PFSK-1 (cell line): ENCODE measurements around the gene UGT8.

ENCODE experiments used
- FOXP2 ChIP-seq: optimal IDR thresholded peaks from 2 replicates; pipeline ENCODE3; 2011; ENCODE audit warnings: borderline replicate concordance, control low read depth, inconsistent platforms; ENCODE audit not compliant: insufficient read depth; ENCODE audit errors: extremely low read length, extremely low read depth
- POLR2AphosphoS5 ChIP-seq: IDR thresholded peaks from 2 replicates; pipeline ENCODE4 v1.6.1; 2012; ENCODE audit warnings: low read depth, mild to moderate bottlenecking, control low read depth, low read length, moderate library complexity
- REST ChIP-seq, 2 experiments: IDR thresholded peaks; 2 replicates each; pipeline versions ENCODE4 v1.6.1 to v1.8.0; 2011 to 2012; ENCODE audit warnings: low read depth in 2 of 2, low read length in 2 of 2, control low read depth in 1 of 2, inconsistent platforms in 1 of 2, mild to moderate bottlenecking in 1 of 2, moderate library complexity in 1 of 2; ENCODE audit not compliant: insufficient read depth in 1 of 2
- SIN3A ChIP-seq: IDR thresholded peaks from 2 replicates; pipeline ENCODE4 v1.6.1; 2012; ENCODE audit warnings: mild to moderate bottlenecking, low read length, moderate library complexity, borderline replicate concordance; ENCODE audit not compliant: insufficient read depth
- TAF1 ChIP-seq: IDR thresholded peaks from 2 replicates; pipeline ENCODE4 v1.6.1; 2012; ENCODE audit warnings: low read length, control low read depth, borderline replicate concordance; ENCODE audit not compliant: insufficient read depth

UGT8 gene

DNA sequence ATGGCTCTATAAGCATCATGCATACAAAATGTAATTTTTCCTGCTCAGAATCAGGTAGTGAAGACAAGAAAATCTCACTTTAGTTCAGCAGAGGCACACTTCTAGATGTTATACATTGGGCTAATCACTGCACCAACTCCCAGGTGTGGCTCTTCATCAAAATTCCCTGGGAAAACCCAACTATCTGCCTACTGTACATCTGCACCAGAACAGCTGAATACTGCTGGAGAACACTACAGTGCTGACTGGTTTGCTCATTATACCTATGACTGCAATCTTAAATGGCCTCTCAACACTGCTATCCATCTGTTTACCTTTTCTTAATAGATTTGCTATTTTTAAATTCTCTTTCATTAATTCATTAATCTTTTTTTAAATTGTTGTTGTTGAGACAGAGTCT lies 92.0 kb downstream of the UGT8 start:
- no peak for TF ChIP-seq TAF1
- no peak for TF ChIP-seq FOXP2
- no peak for TF ChIP-seq REST (IDR thresholded peaks at IDR 0.05; ENCODE audit: insufficient read depth in 1 of 2, low read depth in 2 of 2, low read length in 2 of 2)
- TF ChIP-seq POLR2AphosphoS5: no peak
- no peak for TF ChIP-seq SIN3A

DNA sequence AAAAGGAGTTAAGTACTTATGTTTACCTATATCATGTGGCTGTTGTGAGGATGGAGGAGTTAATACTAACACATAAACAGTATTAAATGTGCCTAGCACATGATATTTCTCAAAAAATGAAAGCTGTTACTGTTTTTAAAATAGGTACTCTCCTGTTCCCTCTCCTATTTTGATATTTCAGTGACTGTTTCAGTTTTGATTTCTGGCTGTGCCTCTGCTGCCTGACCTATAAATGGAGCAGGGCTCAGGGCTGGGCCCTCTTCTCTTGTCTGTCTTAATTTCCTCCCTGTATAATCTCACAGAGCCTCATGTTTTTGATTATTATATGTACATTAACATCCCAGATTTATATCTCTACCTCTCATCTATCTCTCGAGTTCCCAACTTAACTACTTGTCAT lies 93.3 kb downstream of the UGT8 start:
- TF ChIP-seq TAF1: no peak
- no peak for TF ChIP-seq SIN3A
- no peak for TF ChIP-seq POLR2AphosphoS5
- TF ChIP-seq REST (IDR thresholded peaks at IDR 0.05; ENCODE audit: insufficient read depth in 1 of 2, low read depth in 2 of 2, low read length in 2 of 2): no peak
- TF ChIP-seq FOXP2: no peak

GRCh38 chr4:114692958-114693357 lies 94.4 kb downstream of the UGT8 start:
- TF ChIP-seq FOXP2 (no peak), SIN3A (no peak), TAF1 (no peak), POLR2AphosphoS5 (no peak), REST (IDR thresholded peaks at IDR 0.05; ENCODE audit: insufficient read depth in 1 of 2, low read depth in 2 of 2, low read length in 2 of 2) (no peak)

GRCh38 chr4:114694770-114695169 lies 96.2 kb downstream of the UGT8 start:
- TF ChIP-seq SIN3A (no peak), REST (IDR thresholded peaks at IDR 0.05; ENCODE audit: insufficient read depth in 1 of 2, low read depth in 2 of 2, low read length in 2 of 2) (no peak), FOXP2 (no peak), TAF1 (no peak), POLR2AphosphoS5 (no peak)

- no peak for TF ChIP-seq REST (IDR thresholded peaks at IDR 0.05; ENCODE audit: insufficient read depth in 1 of 2, low read depth in 2 of 2, low read length in 2 of 2)
- no peak for TF ChIP-seq SIN3A
- no peak for TF ChIP-seq TAF1
Measured at GRCh38 chr4:114698231-114698630, 99.6 kb downstream of the UGT8 start.
